A172 (cell line): ENCODE results near the gene GYS2. TPM values are rescaled to one million over a fixed set of nuclear protein-coding genes. Genes with fewer than 3 reads are reported as not detected.
"Not testable (repeated sequence)": the region's sequence is repeated elsewhere in the genome, so short reads cannot be mapped to it uniquely, and the experiment has no call there.

Source experiments
- DNase-seq: peaks from one replicate; pipeline ENCODE4 v3.0.0-alpha.2; 2015; ENCODE audit warnings: low spot score
- total RNA-seq: library from RNA; depleted of rRNA; stranded (reverse); fragments of >200 nt; shearing (Covaris generic); gene quantifications from 2 replicates; pipeline ENCODE4 v1.2.3, GENCODE V29; 2014; rRNA removed

Gene GYS2
- total RNA-seq: not detected in 2 replicates

DNA sequence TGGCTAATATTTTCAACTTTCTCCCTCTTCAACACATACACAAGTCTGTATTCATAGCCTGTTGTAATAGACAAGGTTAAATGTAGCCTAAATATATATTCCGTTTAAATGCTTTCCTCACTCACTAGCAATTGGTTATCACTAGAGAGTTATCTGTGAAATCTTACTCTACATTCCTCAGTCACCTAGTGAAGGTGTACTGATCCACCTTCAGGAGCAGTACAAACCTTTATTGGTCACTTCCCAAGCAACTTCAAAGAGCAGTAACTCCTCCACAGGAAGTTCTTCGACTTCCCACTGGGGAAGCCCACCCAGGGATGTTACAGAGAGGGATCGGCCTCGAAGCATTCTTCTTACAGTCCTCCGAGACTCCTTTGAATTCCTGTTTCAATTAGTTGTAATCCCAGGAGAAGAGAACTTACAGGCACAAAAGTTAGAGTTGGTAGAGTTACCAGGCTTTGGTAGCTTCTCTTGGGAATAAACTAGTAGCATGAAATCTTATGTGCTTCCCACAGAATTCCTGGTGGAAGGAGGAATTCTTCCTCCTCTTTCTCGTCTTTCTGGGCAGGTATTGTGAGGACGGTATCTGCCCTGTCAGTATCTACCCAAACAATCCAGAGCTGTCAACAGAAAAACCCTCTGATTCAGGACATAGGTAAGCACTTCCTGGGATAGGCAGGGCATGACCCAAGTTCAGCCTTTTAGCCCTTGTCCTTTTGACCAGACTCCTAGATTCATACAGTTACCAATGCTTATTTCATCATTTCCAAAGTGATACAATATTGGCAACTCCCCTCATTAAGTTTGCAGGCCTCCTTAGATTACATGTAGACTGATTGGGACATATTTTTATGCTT, at the start of gene GYS2:
TSS of gene GYS2 (minus strand) at position 603 of the 857 bp plus-strand sequence. CDS start at position 348, 255 bp downstream.
- DNase-seq: no peak

DNA sequence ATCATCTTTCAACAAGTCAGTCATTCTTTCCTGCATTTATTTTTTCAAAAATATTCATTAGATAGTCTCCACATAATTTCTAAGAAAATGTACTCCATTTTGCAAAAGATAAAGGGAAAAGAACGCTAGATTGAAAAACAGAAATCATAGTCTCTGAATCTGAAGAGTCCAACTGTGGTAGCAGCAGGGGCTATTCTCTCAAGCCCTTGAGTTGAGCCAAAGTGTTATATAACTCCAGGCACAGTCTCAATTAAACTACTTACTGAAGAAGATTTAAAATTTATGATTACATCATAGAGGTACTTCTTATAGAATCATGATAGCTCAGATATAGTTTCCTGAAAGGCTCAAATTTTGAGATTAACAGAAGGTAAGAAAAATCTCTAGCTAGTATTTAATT, 47.2 kb upstream of the GYS2 start:
- DNase-seq: no peak

DNA sequence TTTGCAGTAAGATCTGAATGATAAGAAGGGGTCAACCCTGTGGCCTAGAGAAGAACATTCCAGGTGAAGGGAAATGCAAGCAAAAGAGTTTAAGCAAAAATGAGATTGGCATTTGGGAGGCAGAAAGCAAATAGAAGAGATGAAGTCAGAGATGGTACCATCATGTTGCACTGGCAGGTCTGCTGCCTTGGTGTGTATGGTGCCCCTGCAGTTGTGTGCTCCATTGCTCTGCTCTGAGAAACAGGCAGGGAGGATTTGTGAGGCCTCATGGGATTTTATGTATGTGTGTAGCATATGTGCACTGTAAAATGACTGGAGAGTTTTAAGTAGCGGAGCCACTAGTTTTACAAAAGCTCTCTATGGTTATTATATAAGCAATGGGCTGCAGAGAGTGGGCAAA, 46.4 kb upstream of the GYS2 start:
- no peak for DNase-seq

DNA sequence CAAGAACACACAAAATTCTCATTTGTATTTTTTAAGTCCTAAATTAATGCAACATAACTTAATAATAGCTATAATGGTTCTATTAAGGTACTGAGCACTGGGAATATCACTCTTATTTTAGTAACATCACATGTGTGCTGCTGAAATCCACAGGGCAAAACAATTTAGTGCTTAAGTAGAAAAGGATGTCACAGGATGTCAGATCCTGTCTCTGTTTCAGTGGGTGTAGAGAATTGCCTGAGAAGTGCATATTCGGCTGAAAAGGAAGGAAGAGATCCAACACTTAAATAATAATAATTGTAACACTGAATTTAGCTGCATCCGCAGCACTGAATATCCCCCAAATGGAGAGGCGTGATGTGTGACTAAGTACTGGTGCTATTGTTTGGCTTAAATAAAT, 44.4 kb upstream of the GYS2 start:
- DNase-seq: no peak

DNA sequence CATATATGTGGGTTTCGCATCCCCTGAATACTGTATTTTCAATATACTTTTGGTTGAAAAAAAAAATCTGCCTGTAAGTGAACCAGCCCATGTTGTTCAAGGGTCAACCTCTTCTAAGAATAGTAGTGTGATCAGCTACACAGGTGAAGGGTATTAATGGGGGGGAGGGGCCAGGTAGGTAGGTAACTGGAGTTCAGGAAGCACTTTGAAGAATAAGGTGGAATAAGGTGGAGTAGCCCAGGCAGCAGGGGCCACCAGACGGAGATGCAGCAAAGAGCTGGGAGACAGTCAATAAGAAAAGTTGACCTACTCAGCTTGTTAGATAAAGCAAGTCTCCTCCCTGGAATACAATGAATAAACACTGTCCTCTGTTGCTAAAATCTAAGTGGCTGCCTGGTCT, 43.7 kb upstream of the GYS2 start:
- no peak for DNase-seq

DNA sequence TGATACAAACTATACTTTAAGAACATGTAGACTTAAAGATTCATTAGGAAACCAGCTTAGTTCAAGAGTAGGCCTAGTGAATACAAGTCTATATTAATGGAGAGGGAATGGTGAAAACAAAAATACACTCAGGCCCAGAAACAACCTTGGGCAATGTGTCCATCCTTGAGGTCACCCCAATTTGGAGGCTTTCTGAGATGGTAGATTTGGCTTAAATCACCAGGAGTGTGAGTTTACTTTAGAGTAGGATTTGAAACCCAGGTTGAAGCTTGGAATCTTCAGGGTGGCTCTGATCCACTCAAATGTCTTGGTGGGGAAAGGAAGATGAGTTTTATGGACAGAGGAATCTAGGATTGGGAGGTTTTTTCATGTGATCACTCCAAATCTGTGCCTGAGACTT, 42.5 kb upstream of the GYS2 start:
- DNase-seq: no peak

DNA sequence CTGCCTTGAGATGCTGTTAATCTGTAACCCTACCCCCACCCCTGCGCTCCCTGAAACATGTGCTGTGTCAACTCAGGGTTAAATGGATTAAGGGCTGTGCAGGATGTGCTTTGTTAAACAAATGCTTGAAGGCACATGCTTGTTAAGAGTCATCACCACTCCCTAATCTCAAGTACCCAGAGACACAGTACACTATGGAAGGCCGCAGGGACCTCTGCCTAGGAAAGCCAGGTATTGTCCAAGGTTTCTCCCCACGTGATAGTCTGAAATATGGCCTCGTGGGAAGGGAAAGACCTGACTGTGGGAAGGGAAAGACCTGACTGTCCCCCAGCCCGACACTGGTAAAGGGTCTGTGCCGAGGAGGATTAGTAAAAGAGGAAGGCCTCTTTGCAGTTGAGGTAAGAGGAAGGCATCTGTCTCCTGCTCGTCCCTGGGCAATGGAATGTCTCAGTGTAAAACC, 40.4 kb upstream of the GYS2 start:
- not testable (repeated sequence) for DNase-seq

DNA sequence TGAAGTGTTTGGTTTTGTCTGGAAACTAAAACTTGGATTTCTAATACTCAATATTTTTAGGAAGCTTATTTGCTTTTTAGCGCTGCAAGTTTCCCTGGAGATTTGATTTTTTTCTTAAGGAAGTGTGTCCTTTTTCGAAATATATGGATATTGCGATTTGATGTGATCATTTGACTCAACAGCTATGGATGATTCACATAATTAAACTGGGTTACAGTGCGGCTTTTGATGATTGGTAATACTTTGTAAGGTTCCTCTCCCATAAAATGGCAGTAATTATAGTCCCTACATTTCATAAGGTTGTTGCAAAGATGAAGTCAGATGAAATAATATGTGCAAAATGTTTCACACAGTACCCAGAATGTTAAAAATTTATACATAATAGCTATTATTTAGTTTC, 39.9 kb upstream of the GYS2 start:
- no peak for DNase-seq

DNA sequence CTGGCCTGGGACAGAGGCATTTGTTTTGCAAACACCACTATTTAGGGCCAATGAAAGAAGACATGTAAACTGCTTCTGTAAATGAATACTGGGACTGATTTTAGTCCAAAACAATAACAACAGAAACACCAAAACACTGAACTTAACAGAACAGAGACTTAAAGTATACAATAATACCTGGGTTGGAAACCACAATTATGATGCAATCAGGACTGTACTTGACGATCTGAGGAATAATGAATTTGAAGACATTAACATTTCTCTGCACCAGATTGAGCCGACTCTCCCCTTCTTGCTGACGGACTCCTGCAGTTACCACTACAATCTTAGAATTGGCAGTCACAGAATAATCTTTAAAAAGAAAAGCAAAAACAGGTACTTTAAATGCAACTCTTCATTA, 39.1 kb upstream of the GYS2 start:
- no peak for DNase-seq

DNA sequence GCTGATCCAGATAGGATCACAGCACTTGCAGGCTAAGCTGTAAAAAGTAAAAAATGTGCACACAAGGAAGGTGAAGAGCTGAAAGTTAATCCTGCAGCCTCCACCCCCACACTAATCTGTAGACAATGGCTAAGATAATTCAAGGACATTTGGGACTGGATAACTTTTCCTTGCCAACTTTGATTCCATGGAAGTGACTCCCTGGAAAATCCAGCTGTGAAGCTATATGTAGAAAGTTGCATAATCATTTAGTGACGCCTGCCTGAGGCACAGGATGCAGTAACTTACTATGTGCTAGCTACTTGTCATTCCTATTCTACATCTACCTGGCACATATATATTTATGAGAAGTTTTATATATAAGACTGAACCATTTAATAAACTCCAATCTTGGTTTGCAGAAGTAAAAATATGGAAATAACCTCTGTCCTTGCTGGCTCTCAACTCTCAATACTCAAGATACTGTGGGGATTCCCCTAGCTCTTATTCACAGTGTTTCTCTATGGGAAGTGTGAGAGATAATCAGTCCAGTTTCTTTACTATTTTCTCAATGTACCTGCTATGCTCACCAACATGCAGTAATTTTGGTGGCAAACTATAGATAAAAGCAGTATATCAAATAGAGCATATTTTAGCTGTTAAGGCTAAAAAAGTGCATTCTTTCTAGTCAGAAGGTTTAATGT, 38.2 kb upstream of the GYS2 start:
- no peak for DNase-seq

DNA sequence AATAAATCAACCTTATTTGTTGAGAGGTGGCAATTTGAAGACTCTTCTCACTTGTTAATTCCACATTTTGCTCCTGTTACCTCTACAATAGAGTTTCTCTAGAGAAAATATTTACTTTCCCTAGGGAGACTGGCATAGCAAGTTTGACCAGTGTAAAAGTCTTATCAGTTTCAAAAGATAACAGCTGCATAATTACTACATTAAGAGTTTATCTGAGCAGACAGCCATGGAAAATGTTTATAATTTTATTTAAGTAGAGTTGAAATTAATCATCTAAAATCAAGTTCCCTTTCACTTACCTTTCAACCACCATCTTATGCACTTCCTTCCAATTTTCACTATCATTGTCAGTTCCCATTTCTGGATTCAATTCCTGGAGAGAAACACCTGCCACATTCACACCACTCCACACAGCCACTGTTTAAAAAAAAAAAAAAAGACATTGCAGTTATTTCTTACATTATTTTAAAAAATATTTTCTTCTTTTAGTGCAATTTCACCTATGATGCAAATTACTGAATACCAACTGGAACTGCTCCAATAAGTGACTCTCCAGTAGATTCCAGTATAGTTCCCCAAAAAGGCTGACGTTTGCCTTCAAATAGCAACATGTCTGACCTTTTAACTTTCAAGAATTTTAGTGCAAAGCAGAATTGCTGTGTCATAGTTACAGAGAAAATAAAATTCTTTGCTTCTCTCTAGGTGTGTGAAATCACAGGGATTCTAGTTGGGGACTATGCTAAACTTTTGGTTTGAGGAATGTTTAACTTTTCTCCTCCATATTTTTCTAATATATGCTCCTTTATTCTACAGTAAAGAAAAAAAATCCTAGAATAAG, 33.6 kb upstream of the GYS2 start:
- no peak for DNase-seq

DNA sequence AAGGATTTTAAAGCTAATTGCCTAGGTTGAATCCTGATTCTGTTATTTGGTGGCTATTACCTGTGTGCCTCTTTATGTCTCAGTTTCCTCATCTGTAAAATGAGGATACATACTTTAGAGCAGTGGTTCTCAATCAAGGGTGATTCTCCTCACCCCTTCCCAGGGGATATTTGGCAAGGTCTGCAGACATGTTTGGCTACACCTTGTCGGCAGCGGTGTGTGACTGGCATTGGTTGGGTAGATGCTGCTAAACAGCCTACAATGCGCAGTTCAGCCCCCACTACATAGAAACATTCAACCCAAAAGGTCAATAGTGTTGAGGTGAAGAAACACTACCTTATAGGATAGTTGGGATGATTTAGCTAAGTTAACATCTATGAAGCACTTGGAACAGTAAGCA, 29.6 kb upstream of the GYS2 start:
- DNase-seq: no peak

DNA sequence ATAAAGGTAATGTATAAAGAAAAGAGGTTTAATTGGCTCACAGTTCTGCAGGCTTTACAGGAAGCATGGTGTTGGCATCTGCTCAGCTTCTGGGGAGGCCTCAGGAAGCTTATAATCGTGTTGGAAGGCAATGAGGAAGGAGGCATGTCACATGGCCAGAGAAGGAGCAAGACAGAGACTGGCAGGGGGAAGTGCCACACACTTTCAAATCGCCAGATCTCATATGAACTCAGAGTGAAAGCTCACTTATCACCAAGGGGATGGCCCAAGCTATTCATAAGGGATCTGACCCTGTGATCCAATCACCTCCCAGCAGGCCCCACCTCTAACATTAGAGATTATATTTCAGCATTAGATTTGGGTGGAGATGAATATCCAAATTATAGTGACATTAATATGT, 26.7 kb upstream of the GYS2 start:
- no peak for DNase-seq

DNA sequence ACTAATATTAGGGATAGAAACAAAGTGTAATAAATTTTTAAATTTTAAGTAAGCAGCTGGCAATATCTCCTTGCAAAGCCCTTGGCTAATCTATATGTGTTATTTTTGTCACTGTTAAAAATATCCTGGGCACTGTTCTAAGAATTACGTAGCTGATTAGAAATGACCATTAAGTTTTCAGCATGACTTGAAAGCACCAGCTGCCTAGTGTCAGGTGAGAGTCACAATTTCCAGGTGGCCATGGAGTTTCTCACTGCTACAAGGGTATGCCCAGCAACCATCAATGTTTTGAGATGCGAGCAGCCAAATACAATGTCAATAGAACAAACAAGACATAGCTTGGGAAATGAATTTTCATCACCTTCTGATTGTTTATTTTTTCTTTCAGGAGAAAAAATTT, 23.3 kb upstream of the GYS2 start:
- no peak for DNase-seq

DNA sequence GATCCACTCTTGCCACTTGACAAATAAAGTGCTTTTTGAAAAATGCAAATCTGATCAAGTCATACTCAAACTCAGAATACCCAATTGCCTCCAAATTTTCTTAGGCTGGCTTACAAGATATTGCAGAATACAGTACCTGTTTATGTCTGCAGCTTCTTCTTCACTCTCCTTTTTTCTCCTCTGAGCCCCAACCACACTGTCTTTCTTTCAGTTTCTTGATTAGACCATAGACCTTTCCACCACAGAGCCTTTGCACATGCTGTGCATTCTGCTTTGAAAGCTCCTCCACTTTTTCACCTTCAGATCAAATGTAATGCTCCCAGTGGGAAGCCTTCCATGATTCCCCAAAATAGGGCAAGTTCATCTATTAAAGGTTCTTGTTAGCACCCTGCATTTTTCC, 13.9 kb upstream of the GYS2 start:
- no peak for DNase-seq

DNA sequence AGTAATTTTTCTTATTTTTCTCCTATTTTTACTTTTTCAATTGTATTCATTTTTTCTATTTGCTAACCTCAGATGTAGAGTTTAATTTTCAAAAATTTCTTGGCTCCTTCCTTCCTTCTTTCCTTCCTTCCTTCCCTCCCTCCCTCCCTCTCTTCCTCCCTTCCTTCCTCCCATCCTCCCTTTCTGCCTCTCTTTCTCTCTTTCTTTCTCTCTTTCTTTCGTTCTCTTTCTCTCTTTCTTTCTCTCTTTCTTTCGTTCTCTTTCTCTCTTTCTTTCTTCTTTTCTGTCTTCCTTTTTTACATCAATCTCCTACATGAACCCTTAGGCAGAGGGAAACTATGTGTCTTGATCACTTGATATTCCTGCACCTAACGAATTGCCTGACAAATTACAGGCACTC, 12.4 kb upstream of the GYS2 start:
- DNase-seq: no peak

DNA sequence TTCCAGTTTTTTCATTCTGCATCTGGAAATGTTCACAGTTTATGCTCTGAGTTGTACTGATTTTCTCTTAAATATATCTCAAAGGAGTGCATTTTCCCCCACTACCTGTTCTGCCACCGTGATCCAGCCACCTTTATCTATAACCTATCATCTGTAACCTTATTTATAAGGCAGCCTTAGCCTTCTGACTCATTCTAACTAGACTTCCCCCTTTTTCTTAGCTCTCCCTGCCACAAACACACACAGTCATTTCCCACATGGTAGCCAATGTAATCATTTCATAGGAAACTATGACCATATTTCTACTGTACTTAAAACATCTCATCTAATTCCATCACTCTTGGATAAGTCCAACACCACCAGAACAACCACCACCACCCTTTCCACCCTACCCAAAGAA, 10.8 kb upstream of the GYS2 start:
- DNase-seq: no peak

DNA sequence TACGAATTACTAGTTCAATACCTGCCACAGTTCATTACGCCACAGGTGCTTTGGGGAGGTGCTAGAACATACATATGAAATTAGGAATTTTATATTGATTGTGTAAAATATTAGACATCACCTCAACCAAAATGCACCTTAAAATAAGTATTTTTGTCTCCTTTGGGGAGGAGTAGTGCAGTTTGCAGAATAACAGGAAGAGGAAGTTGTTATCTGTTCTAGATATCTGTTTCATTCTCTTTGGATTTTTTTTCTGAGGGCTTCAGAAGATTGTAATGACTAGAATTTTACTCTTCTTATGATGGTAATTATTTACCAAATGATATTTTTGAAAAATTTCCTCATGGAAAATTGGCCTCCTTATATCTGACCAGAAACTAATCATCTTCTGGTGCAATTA, 9.9 kb upstream of the GYS2 start:
- no peak for DNase-seq

DNA sequence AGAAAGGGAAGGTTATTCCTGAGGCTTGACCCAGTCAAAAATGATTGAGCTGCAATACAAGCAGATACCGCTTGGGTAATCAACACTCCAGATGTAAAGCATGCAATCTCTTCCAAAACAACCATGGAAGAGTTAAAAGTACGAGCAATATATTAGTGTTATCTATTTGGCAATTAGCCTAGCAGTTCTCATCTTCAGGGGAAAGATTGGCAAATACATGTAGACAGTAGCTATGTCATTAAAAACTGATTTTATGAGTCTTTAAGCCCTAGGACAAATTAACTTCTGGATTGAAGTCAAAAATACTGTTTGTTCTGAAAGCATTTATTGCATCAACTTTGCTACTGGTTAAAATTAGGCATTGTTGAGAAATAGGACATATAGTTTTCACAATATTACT, 9.3 kb upstream of the GYS2 start:
- DNase-seq: no peak

DNA sequence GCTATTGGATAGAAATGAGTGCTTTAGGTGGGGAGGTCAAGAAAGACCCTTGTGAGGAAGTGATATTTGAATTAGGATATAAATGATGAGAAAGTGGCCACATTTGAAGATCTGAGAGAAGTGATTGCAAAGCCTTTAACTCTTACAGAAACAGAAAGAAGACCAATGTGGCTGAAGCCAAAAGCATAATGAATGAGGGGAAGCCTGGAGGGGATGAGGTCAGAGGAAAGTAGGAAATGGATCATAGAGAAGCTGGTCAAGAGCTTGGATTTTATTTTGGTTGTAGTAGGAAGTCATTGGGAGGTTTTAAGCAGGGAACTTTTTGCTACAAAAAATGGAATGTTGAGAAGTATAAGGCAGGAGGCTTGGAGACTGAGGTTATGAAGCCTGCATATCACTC, 3.5 kb upstream of the GYS2 start:
- DNase-seq: no peak

DNA sequence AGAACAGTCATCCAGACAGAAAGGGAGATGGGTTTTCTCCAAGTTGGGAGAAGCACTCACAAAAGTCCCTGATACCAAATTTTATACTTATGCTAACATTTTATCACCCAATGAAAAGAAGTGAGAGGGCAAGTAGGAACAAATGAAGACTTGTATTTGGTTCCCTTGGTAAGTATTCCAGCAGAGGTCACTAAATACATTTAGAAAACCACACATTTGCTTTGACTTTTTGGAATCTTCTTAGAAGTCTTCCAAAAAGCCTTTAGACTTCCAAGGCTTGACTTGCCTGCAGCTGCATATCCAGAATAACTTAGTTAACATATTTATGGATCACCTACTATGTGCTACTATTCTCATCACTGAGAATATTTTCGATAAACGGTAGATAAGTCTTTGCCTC, 3.1 kb upstream of the GYS2 start:
- DNase-seq: no peak

DNA sequence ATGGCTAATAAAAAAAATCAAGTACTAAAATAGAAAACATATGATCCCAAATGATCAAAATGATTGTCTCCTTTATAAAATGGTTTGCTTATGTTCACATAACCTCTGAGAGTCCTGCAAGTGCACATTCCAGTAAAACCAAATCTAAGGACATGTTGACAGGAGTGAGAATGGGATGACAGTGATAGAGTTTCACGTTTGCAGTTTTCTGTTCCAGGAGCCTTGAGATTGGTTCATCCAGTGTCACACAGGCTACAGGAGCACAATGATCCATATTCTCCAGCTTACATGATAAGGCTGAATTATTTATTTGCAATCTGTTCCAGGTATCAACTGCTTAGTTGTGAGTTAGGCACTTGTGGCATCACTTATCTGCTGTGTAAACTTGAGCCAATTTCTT, 1.5 kb upstream of the GYS2 start:
- DNase-seq: no peak
